Psoas muscle (tissue), 8 donors: ENCODE measurements around the gene LCN10. TPM values are rescaled to one million over a fixed set of nuclear protein-coding genes. Genes with fewer than 3 reads are reported as not detected.

Experiments used
- ATAC-seq, 4 donors: fragments of 200-7000 bp; cut with Tn5 transposase; one replicate each; pipeline ENCODE4 v1.9.1; 2020; ENCODE audit warnings: moderate library complexity in 3 of 4, mild to moderate bottlenecking in 2 of 4
- DNase-seq, 2 donors: peaks; one replicate each; pipeline ENCODE4 v3.0.0-alpha.2; 2020
- H3K27ac ChIP-seq: fragments of 200-600 bp; one replicate; pipeline ENCODE4 v1.8.0; 2022
- H3K27me3 ChIP-seq, 3 donors: fragments of 200-600 bp in 1 of 3; one replicate each; pipeline versions ENCODE4 v1.6.1 to v1.8.0; 2013 to 2022; ENCODE audit warnings: low read length in 2 of 3, mild to moderate bottlenecking in 2 of 3, moderate library complexity in 1 of 3; ENCODE audit not compliant: insufficient read depth in 3 of 3
- H3K36me3 ChIP-seq, 2 donors: fragments of 200-600 bp in 1 of 2; one replicate each; pipeline versions ENCODE4 v1.6.1 to v1.8.0; 2013 to 2022; ENCODE audit warnings: low read depth in 1 of 2, mild to moderate bottlenecking in 1 of 2, moderate library complexity in 1 of 2; ENCODE audit not compliant: insufficient read depth in 1 of 2
- H3K4me1 ChIP-seq: fragments of 200-600 bp; one replicate; pipeline ENCODE4 v1.8.0; 2022
- H3K4me3 ChIP-seq: fragments of 200-600 bp; one replicate; pipeline ENCODE4 v1.8.0; 2022; ENCODE audit warnings: mild to moderate bottlenecking
- H3K9me3 ChIP-seq: fragments of 200-600 bp; one replicate; pipeline ENCODE4 v1.8.0; 2022
- WGBS, 3 donors: extraction: QIAGEN DNeasy Blood & Tissue Kit; methylation state at CpG; one replicate each; pipeline versions ENCODE4 v1.1.6 to v1.1.7; 2013; 5-methylcytosine and 5-hydroxymethylcytosine counted together
- intact Hi-C, 2 donors: fragments of 100-400 bp; cut with DNase I; formaldehyde crosslinking; loops; one replicate each; pipeline versions ENCODE4 v1.11.0 to v1.14.2; 2022
- polyA plus RNA-seq, 3 donors: library from polyadenylated mRNA; stranded (reverse); fragments of 200-250 nt; gene quantifications; one replicate each; pipeline ENCODE4 v1.2.3, GENCODE V29; 2013
- total RNA-seq, 4 donors: library from RNA; stranded (reverse); fragmentation: NEBNext Ultra II Directional in 2 of 4; extraction: Animal tissue kit (Norgen Biotek cat#: 25700) in 2 of 4; gene quantifications; one replicate each; pipeline versions ENCODE4 v1.2.1 to v1.2.4, GENCODE V29; 2021 to 2023
- TF ChIP-seq, protein P1 (sequence below): fragments of 200-600 bp; IDR thresholded peaks from one replicate; pipeline ENCODE4 v1.8.0; 2022; ENCODE audit warnings: antibody characterized with exemption
- donor health status: healthy with polysubstance abuse.
- donor health status: DM: no; HTN: no; CAD: no; lungs with moderate emphysema.
- donor health status: Bipolar disorder and iron deficiency.
- donor health status: healthy.
- donor health status: DM: yes; HTN: yes; CAD: no.
- donor health status: DM: no; HTN: no; CAD: no.
- donor health status: DM: no; HTN: no; CAD: no.
- donor health status: DM: yes; HTN: yes; CAD: no.

The LCN10 gene
- total and polyA plus RNA-seq, 7 donors, result 3.0 to 4.9 (median 4.0) TPM; not detected in 1

DNA sequence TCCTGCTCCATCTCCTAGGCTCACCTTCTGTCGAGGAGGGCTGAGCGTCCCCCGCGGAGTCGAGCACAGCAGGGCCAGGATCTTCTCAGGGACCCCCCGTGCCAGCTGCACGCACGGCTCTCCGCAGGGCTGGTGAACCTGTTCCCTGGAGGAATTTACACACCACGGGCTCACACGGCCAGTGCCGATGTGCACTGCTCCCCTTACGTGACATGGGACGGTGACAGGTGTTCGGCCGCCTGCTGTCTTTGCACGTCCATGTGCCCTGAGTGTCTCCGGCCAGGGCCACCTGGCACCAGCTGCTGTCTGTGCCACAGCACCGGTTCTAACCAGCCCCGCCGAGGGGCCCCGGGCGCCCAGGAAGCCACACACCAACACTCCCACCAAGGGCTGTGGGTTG, 46.8 kb downstream of the LCN10 start:
- ATAC-seq (peak in 1 of 4 donors; percentile 39), DNase-seq (no peak)
- TF ChIP-seq, protein P1, sequence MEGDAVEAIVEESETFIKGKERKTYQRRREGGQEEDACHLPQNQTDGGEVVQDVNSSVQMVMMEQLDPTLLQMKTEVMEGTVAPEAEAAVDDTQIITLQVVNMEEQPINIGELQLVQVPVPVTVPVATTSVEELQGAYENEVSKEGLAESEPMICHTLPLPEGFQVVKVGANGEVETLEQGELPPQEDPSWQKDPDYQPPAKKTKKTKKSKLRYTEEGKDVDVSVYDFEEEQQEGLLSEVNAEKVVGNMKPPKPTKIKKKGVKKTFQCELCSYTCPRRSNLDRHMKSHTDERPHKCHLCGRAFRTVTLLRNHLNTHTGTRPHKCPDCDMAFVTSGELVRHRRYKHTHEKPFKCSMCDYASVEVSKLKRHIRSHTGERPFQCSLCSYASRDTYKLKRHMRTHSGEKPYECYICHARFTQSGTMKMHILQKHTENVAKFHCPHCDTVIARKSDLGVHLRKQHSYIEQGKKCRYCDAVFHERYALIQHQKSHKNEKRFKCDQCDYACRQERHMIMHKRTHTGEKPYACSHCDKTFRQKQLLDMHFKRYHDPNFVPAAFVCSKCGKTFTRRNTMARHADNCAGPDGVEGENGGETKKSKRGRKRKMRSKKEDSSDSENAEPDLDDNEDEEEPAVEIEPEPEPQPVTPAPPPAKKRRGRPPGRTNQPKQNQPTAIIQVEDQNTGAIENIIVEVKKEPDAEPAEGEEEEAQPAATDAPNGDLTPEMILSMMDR, result no peak
- Histone ChIP-seq H3K4me3 (no peak overlapping the region), H3K27me3 (peaks cover 0 to 30% (median 5%) of the 10 kb centered on the region in 3 donors), H3K27ac (no peak overlapping the region), H3K4me1 (peaks cover 14% of the 10 kb centered on the region), H3K9me3 (no peaks in the 10 kb centered on the region), H3K36me3 (no peaks in the 10 kb centered on the region)
- WGBS, 3 donors, result 28 to 44% (median 35%) methylated on average over 21 to 23 of the region's 23 CpGs
- intact Hi-C loops, result no loop called here

DNA sequence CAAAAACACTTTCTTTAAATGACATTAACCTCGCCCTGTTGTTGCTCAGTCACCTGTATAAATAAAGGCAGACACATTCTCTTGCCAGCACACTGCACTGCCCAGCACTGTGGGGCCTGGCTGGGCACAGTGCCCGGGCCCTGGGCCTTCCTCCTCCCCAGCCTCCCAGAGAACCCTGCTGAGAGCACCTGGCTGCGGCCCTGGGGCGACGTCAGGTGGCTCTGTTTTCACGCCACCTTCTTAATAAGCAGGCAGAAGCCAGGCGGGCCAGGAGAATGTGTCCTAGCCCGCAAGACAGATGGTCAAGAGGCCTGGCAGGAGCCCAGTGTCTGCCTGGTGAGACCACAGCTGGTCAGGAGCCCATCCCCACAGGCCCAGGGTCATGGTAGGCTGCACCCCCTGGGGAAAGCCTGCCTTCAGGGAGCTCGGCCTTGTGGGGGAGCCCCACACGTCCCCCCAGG, 47.3 kb downstream of the LCN10 start:
- Histone ChIP-seq H3K27me3 (peaks cover 0 to 25% (median 5%) of the 10 kb centered on the region in 3 donors), H3K4me3 (no peak overlapping the region), H3K9me3 (no peaks in the 10 kb centered on the region), H3K36me3 (no peaks in the 10 kb centered on the region), H3K27ac (no peak overlapping the region), H3K4me1 (peaks cover 17% of the 10 kb centered on the region)
- 38 to 58% (median 40%) methylated on average over 9 to 10 of the region's 10 CpGs for WGBS, 3 donors
- TF ChIP-seq, protein P1, result no peak
- DNase-seq, result no peak
- peak in 1 of 4 donors; percentile 14 for ATAC-seq
- intact Hi-C loops, result no loop called here

DNA sequence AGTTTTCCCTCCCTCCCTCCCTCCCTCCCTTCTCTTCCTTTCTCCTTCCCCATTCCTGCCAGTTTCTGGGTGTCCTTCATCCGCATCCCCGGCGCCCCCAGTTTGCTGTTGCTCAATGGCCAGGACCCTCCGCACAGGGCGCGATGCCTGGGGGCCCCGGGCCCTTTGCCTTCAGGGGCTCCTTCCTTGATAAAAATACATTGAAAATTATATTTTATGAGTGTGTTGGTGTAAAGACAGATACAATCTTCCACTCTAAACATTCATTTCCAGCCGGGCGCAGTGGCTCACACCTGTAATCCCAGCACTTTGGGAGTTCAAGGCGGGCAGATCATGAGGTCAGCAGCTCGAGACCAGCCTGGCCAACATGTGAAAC, 47.9 kb downstream of the LCN10 start:
- peaks cover 23% of the 10 kb centered on the region for H3K4me1 ChIP-seq
- H3K4me3 ChIP-seq, result no peak overlapping the region
- H3K27me3 ChIP-seq, result peaks cover 0 to 19% (median 5%) of the 10 kb centered on the region in 3 donors
- WGBS, 3 donors, result 84 to 90% (median 86%) methylated on average over 10 to 11 of the region's 11 CpGs
- no peak overlapping the region for H3K27ac ChIP-seq
- TF ChIP-seq, protein P1, result no peak
- ATAC-seq, result no peak
- no peak for DNase-seq
- H3K36me3 ChIP-seq, result no peaks in the 10 kb centered on the region
- intact Hi-C loops, result loop anchor here (5.0 kb wide), 3 partner anchors 48 to 208 kb away; no protein-coding TSS in a partner anchor
- no peaks in the 10 kb centered on the region for H3K9me3 ChIP-seq

DNA sequence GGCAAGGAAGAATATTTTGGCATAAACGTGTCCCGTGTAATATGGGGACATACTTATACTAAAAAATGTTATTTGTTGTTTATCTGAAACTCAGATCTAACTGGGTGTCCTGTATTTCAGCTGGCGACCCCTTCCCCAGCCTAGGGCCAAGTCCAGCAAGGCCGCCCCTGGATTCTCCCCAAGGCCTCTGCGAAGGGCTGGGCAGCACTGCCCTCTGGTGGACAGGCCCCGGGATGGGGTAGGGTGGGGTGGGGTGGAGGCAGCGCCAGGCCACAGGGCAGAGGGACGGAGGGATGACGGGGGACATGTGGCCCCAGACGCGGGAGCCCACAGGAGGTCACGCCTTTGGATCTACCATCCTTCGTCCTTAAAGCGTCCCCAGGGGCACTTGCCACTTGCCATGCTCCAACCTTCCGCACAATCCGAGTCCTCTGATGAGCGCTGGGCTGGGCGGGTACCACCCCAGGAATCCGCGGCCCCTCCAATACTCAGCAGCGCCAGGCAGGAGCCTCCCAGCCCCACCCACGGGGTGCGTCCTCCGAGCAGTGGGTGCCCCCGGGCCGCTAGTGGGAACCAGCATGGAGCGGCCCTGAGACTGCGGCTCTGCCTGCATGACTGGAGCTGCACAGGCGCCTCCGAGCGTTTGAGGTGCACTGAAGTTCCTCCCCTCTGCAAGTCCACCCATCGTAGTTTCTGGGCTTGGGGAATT, 48.4 kb downstream of the LCN10 start:
- peaks cover 0 to 14% (median 3%) of the 10 kb centered on the region in 3 donors for H3K27me3 ChIP-seq
- H3K4me1 ChIP-seq, result peaks cover 28% of the 10 kb centered on the region
- peak overlapping the region; percentile 30 for H3K27ac ChIP-seq
- WGBS, 3 donors, result 50 to 52% (median 52%) methylated on average over 31 to 32 of the region's 32 CpGs
- DNase-seq, result peak; percentile 72 to 85
- TF ChIP-seq, protein P1, result peak; percentile 71
- H3K4me3 ChIP-seq, result no peak overlapping the region
- intact Hi-C loops, result loop anchor here (5.0 kb wide), 3 partner anchors 47 to 207 kb away; no protein-coding TSS in a partner anchor
- ATAC-seq, result peak; percentile 61 to 72 (median 64)
- H3K36me3 ChIP-seq, result no peaks in the 10 kb centered on the region
- no peaks in the 10 kb centered on the region for H3K9me3 ChIP-seq
